Common myeloid progenitor, CD34-positive (primary cell): ENCODE results near the gene NKX3-2.

ENCODE experiments used
- CTCF ChIA-PET: fragments of 350-600 bp; sonication (Branson Sonifier 250); formaldehyde crosslinking; loops from one replicate; lab custom pipeline; 2021; ENCODE audit warnings: antibody characterized with exemption; lab: Charles Lee
- POLR2A ChIA-PET: fragments of 350-600 bp; sonication (Branson Sonifier 250); formaldehyde crosslinking; loops from one replicate; lab custom pipeline; 2021; ENCODE audit warnings: antibody characterized with exemption; lab: Charles Lee
- DNase-seq, 3 donors: peaks; one replicate each; pipeline versions ENCODE4 v3.0.0 to v3.0.0-alpha.2; 2013
- H3K27ac ChIP-seq, 2 experiments: 1 replicate in 1 of 2; 2 replicates in 1 of 2; pipeline ENCODE4 v1.7.0; 2013; ENCODE audit warnings: inconsistent platforms in 2 of 2, low read length in 2 of 2, mild to moderate bottlenecking in 2 of 2, low read depth in 1 of 2, moderate library complexity in 1 of 2; ENCODE audit not compliant: severe bottlenecking in 2 of 2, insufficient read depth in 1 of 2, poor library complexity in 1 of 2
- H3K27me3 ChIP-seq, 5 experiments: replicated peaks in 2 of 5; 1 replicate in 3 of 5; 2 replicates in 2 of 5; pipeline versions ENCODE4 v1.6.1 to v1.7.0; 2013; ENCODE audit warnings: low read length in 4 of 5, mild to moderate bottlenecking in 2 of 5, moderate library complexity in 2 of 5, inconsistent platforms in 1 of 5; ENCODE audit not compliant: insufficient read depth in 5 of 5, control insufficient read depth in 4 of 5
- H3K36me3 ChIP-seq, 4 experiments: 1 replicate in 2 of 4; 2 replicates in 2 of 4; pipeline versions ENCODE4 v1.6.1 to v1.7.0; 2013; ENCODE audit warnings: low read length in 3 of 4, control low read depth in 1 of 4, mild to moderate bottlenecking in 1 of 4; ENCODE audit not compliant: control insufficient read depth in 4 of 4, insufficient read depth in 4 of 4
- H3K4me1 ChIP-seq, 4 experiments: 1 replicate in 3 of 4; 2 replicates in 1 of 4; pipeline versions ENCODE4 v1.6.1 to v1.7.1; 2013; ENCODE audit warnings: low read length in 3 of 4, mild to moderate bottlenecking in 3 of 4, control low read depth in 1 of 4, inconsistent platforms in 1 of 4, moderate library complexity in 1 of 4; ENCODE audit not compliant: control insufficient read depth in 4 of 4, insufficient read depth in 4 of 4; ENCODE audit errors: control extremely low read depth in 1 of 4
- H3K4me3 ChIP-seq, 7 experiments: 1 replicate in 4 of 7; 2 replicates in 3 of 7; pipeline versions ENCODE4 v1.5.1 to v1.7.0; 2013; ENCODE audit warnings: mild to moderate bottlenecking in 7 of 7, low read length in 6 of 7, moderate library complexity in 6 of 7, inconsistent platforms in 2 of 7, low read depth in 2 of 7, control low read depth in 1 of 7; ENCODE audit not compliant: insufficient read depth in 4 of 7, control insufficient read depth in 1 of 7; ENCODE audit errors: extremely low read depth in 1 of 7
- H3K9me3 ChIP-seq, 5 experiments: 1 replicate in 4 of 5; 2 replicates in 1 of 5; pipeline versions ENCODE4 v1.6.1 to v1.7.1; 2013; ENCODE audit warnings: low read length in 4 of 5, mild to moderate bottlenecking in 2 of 5, inconsistent platforms in 1 of 5, low read depth in 1 of 5, moderate library complexity in 1 of 5; ENCODE audit not compliant: control insufficient read depth in 4 of 5, insufficient read depth in 2 of 5; ENCODE audit errors: control extremely low read depth in 1 of 5
- WGBS: methylation state at CpG from one replicate; pipeline ENCODE4 v1.1.5; 2013; ENCODE audit not compliant: insufficient coverage; 5-methylcytosine and 5-hydroxymethylcytosine counted together

NKX3-2 gene

GRCh38 chr4:13493793-13494192 lies 50.5 kb downstream of the NKX3-2 start:
- Histone ChIP-seq H3K4me1 (peaks cover 0 to 5% (median 2%) of the 10 kb centered on the region in 4 experiments), H3K27me3 (peaks cover 0 to 15% (median 5%) of the 10 kb centered on the region in 5 experiments), H3K27ac (no peak overlapping the region), H3K9me3 (peaks cover 0 to 2% (median 0%) of the 10 kb centered on the region in 5 experiments), H3K36me3 (no peaks in the 10 kb centered on the region), H3K4me3 (no peak overlapping the region)
- DNase-seq: no peak
- ChIA-PET CTCF (no interaction called here), POLR2A (no interaction called here)

- peaks cover 0 to 20% (median 6%) of the 10 kb centered on the region in 5 experiments for H3K27me3 ChIP-seq
- DNase-seq: no peak
- CTCF ChIA-PET: no interaction called here
- H3K36me3 ChIP-seq: no peaks in the 10 kb centered on the region
- H3K4me1 ChIP-seq: no peaks in the 10 kb centered on the region
- POLR2A ChIA-PET: no interaction called here
- H3K27ac ChIP-seq: no peak overlapping the region
- no peak overlapping the region for H3K4me3 ChIP-seq
- peaks cover 0 to 3% (median 1%) of the 10 kb centered on the region in 5 experiments for H3K9me3 ChIP-seq
- no CpG with 5 or more reads among the region's 3 CpGs for WGBS
These were observed 51.6 kb downstream of the NKX3-2 start for GRCh38 chr4:13492747-13493146.
